IPS-18a (cell line): ENCODE data around the gene WNT11.

Experiments
- H3K27ac ChIP-seq: one replicate; pipeline ENCODE4 v1.5.1; 2013; ENCODE audit warnings: low read length
- H3K27me3 ChIP-seq: one replicate; pipeline ENCODE4 v1.6.1; 2013; ENCODE audit warnings: mild to moderate bottlenecking, low read length; ENCODE audit not compliant: control insufficient read depth, insufficient read depth
- H3K36me3 ChIP-seq: one replicate; pipeline ENCODE4 v1.6.1; 2013; ENCODE audit warnings: low read depth, low read length; ENCODE audit not compliant: control insufficient read depth
- H3K4me1 ChIP-seq: one replicate; pipeline ENCODE4 v1.6.1; 2013; ENCODE audit warnings: low read depth, low read length; ENCODE audit not compliant: control insufficient read depth
- H3K4me3 ChIP-seq: one replicate; pipeline ENCODE4 v1.5.1; 2013; ENCODE audit warnings: low read length
- H3K9ac ChIP-seq: one replicate; pipeline ENCODE4 v1.6.1; 2013; ENCODE audit warnings: mild to moderate bottlenecking, low read length, moderate library complexity
- H3K9me3 ChIP-seq: one replicate; pipeline ENCODE4 v1.6.1; 2013; ENCODE audit warnings: low read depth, low read length; ENCODE audit not compliant: control insufficient read depth

The WNT11 gene

DNA sequence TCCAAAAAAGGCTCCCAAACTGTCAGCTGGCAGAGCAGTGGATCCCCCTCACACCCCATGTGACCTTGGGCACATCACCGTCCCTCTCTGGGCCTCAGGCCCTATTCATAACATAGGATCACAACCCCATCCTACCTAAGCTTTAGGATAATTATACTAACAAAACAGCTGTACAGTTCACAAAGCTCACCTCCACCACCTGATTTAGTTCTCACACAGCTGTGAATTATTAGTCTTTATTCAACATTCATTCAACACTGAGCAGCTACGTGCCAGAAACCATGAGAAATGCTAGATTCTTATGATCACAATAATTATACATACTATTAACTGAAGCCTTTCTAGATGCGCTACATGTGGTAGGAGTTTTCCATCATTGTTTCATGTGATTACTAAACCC is 9.5 kb downstream of the WNT11 start:
- H3K27me3 ChIP-seq: no peaks in the 10 kb centered on the region
- no peaks in the 10 kb centered on the region for H3K9me3 ChIP-seq
- H3K36me3 ChIP-seq: no peaks in the 10 kb centered on the region
- no peak overlapping the region for H3K4me3 ChIP-seq
- no peak overlapping the region for H3K9ac ChIP-seq
- no peaks in the 10 kb centered on the region for H3K4me1 ChIP-seq
- H3K27ac ChIP-seq: no peak overlapping the region

DNA sequence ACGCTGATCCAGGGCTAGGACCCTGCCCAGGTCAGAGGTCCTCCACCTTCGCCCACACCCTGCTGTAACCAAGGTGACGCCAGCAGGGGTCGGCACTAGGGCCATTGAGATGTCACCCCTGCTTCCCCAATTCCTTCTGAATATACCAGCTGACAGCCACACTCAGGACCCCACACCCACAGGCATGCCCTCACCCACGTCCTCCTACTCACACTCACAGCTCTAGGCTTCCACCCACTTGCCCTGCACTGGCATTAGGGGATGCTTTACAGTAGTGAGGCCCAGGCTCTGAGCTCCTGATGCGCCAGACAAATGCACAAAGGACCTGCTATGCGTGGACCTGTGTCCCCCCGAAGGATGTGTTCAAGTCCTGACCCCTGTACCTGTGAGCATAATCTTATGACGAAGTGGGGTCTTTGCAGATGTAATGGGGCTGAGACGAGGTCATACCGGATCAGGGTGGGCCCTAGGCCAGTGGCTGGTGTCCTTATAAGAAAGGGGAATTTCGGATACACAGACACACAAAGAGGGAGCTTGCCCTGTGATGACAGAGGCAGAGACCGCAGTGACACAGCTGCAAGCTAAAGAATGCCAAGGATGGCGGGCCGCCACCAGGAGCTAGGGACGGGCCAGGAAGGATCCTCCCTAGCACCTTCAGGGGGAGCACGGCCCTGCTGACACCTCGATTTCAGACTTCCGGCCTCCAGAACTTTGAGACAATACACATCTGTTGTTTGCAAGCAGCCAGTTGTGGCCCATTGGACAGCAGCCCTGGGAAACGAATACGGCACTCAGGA is 11.2 kb downstream of the WNT11 start:
- no peak overlapping the region for H3K27ac ChIP-seq
- H3K9me3 ChIP-seq: no peaks in the 10 kb centered on the region
- H3K36me3 ChIP-seq: no peaks in the 10 kb centered on the region
- H3K27me3 ChIP-seq: no peaks in the 10 kb centered on the region
- H3K4me3 ChIP-seq: no peak overlapping the region
- H3K9ac ChIP-seq: no peak overlapping the region
- no peaks in the 10 kb centered on the region for H3K4me1 ChIP-seq

DNA sequence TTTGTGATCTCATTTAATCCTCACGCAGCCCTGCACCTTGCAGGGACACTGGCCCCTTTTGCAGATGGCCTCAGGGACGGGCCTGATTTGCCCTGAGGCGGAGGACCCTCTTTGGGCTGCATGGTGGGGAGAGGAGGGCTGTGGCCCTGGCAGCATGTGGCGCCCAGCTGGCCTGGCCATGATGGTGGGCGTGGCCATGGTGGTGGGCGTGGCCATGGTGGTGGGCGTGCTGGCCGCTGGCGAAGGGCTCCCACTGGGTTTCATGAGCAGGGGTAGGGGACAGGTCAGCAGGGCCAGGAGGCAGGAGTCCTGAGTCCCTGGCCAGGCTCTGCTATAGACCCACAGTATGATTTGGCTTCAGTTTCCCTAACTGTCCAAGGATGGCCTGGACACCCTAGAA is 13.1 kb downstream of the WNT11 start:
- H3K9ac ChIP-seq: no peak overlapping the region
- no peaks in the 10 kb centered on the region for H3K9me3 ChIP-seq
- H3K4me1 ChIP-seq: no peaks in the 10 kb centered on the region
- H3K36me3 ChIP-seq: no peaks in the 10 kb centered on the region
- H3K27me3 ChIP-seq: no peaks in the 10 kb centered on the region
- H3K4me3 ChIP-seq: no peak overlapping the region
- no peak overlapping the region for H3K27ac ChIP-seq

DNA sequence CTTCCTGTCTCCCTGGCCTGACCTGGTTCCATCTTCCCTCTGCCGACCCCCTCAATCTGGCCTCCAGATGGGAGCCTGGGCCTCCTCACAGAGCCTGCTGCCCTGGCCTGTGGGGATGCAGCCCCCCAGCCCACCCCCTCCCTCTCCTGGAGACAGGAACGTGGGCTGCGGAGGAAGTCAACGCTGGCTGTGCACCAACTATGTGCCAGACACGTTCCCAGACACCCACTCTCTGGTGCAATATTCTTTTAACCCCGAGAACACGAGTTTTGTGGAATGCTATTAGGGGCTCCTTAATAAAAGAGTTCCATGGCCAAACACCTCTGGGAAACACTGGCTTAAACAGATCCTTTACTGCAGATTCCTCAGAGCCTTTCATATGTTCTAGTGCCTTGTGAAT is 15.9 kb downstream of the WNT11 start:
- Histone ChIP-seq H3K27ac (no peak overlapping the region), H3K36me3 (no peaks in the 10 kb centered on the region), H3K4me3 (no peak overlapping the region), H3K9me3 (no peaks in the 10 kb centered on the region), H3K9ac (no peak overlapping the region), H3K4me1 (no peaks in the 10 kb centered on the region), H3K27me3 (no peaks in the 10 kb centered on the region)

DNA sequence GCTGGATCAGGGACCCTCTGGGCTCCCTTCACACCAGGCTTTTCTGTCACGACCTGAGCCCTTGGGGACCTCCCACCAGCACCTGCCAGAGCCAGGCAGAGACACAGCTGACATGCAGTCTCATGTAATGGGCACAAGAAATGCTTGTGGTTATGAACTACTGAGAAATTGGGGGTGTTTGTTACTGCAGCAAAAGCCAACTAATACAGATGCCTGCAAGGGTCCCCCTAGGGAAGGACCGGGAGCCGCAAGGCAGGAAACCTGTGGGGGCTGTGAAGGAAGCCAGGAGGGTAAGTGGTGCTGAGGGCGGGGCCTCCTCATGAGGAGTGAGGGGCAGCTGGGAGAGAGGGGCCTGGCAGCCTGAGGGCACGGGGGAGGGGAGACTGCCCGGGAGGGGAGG is 16.6 kb downstream of the WNT11 start:
- Histone ChIP-seq H3K9me3 (no peaks in the 10 kb centered on the region), H3K4me3 (no peak overlapping the region), H3K27me3 (no peaks in the 10 kb centered on the region), H3K27ac (no peak overlapping the region), H3K9ac (no peak overlapping the region), H3K36me3 (no peaks in the 10 kb centered on the region), H3K4me1 (no peaks in the 10 kb centered on the region)

DNA sequence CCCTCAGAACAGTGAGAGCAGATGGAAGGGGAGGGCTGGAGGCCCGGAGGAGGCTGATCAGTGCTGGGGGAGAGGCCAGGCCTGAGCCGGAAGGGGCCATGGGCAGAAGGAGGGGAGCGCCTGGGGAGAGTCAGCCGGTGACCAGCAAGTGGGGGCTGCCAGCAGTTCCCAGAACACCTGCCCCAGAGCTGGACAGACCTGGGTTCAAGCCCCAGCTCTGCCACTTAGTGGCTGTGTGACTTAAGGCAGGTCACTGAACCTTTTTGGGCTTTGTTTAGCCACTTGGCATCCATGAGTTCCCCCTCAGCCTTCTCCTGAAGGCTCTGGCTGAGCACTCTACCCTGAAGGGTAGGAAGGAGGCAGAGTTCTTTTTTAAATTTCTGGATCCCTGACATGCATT is 17.4 kb downstream of the WNT11 start:
- no peaks in the 10 kb centered on the region for H3K27me3 ChIP-seq
- no peaks in the 10 kb centered on the region for H3K4me1 ChIP-seq
- H3K9me3 ChIP-seq: no peaks in the 10 kb centered on the region
- no peak overlapping the region for H3K9ac ChIP-seq
- no peaks in the 10 kb centered on the region for H3K36me3 ChIP-seq
- no peak overlapping the region for H3K4me3 ChIP-seq
- no peak overlapping the region for H3K27ac ChIP-seq

DNA sequence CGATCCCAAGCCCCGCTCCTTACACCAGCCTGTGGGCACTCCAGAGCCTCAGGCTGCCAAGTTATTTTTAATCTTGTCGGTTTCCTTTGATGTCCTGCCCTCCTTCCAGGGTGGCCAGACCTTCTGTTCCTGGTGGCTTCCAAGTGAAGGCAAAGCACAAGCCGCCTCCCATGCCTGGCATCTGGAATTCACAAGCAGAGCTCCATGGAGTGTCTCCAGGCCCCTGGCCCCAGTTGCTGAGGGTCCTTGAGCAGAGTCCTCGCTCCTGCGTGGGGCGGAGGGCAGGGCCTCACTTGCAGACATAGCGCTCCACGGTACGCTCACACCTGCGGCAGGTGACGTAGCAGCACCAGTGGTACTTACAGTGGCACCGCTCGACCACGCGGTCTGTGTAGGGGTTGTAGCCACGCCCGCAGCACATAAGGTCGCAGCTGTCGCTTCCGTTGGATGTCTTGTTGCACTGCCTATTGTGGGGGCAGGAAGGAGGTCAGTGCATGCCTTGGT is 19.5 kb downstream of the WNT11 start:
- Histone ChIP-seq H3K9me3 (no peaks in the 10 kb centered on the region), H3K36me3 (no peaks in the 10 kb centered on the region), H3K4me3 (no peak overlapping the region), H3K9ac (no peak overlapping the region), H3K4me1 (no peaks in the 10 kb centered on the region), H3K27me3 (no peaks in the 10 kb centered on the region), H3K27ac (no peak overlapping the region)

DNA sequence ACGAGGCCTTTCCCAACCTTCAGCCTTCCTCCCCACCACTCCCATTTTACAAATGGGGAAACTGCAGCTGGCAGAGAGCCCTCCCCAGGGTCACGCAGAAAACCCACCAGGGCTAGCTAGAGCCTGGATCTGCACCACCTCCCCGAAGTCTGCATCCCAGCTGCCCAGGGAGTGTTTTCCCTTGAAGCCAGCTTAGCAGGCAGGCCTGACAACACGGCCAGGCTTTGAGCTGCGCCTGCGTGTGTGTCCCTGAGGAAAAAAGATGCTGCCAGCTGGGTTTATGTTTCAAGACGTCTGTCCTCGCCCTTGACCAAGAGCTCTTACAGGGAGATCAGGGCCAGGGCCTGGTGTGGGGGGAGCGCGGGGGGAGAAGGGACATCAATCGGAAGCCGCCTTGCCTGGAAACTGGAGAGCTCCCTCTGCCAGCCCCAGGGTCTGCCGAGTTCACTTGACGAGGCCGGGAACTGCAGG is 20.3 kb downstream of the WNT11 start:
- H3K9ac ChIP-seq: no peak overlapping the region
- no peak overlapping the region for H3K27ac ChIP-seq
- no peaks in the 10 kb centered on the region for H3K36me3 ChIP-seq
- no peaks in the 10 kb centered on the region for H3K4me1 ChIP-seq
- no peaks in the 10 kb centered on the region for H3K27me3 ChIP-seq
- H3K9me3 ChIP-seq: no peaks in the 10 kb centered on the region
- no peak overlapping the region for H3K4me3 ChIP-seq

DNA sequence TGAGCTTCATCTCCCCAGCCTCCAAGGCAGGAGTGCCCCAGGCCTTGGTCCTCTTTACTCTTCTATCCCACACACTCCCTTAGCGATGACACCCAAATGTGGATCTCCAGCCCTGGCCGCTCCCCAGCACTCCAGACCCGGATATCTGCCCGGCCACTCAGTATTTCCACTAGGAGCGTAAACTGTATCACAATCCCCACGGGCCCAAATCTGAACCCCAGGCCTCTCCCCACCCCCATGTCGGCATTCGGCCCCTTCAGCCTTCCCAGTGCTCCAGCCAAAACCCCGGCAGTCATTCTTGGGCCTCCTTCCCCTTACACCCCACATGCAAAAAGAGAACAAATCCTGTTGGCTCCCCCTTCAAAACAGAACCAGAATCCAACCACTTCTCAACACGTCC is 20.8 kb downstream of the WNT11 start:
- Histone ChIP-seq H3K36me3 (no peaks in the 10 kb centered on the region), H3K4me3 (no peak overlapping the region), H3K9me3 (no peaks in the 10 kb centered on the region), H3K9ac (no peak overlapping the region), H3K4me1 (no peaks in the 10 kb centered on the region), H3K27me3 (no peaks in the 10 kb centered on the region), H3K27ac (no peak overlapping the region)

DNA sequence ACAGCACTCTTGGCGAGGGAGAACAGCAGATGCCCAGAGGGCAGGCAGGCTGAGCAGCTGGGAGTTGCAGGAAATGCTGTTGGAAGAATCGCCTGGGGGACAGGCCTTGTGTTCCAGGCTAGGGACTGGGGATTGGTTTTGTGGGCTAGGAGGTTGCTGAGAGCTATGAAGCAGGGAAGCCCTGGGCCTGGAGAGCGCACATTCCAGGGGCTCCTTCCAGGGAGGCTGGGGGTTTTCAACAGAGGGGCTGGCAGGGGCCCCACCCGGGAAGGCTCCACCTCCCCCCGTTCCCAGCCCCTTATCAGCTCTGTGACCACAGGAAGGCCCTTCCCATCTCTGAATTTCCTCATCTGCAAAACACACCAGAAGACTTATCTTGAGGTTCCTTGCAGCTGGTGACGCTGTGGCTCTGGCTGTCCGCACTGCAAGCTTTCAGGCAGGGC is 21.7 kb downstream of the WNT11 start:
- Histone ChIP-seq H3K36me3 (no peaks in the 10 kb centered on the region), H3K27ac (no peak overlapping the region), H3K27me3 (no peaks in the 10 kb centered on the region), H3K4me3 (no peak overlapping the region), H3K9me3 (no peaks in the 10 kb centered on the region), H3K4me1 (no peaks in the 10 kb centered on the region), H3K9ac (no peak overlapping the region)

DNA sequence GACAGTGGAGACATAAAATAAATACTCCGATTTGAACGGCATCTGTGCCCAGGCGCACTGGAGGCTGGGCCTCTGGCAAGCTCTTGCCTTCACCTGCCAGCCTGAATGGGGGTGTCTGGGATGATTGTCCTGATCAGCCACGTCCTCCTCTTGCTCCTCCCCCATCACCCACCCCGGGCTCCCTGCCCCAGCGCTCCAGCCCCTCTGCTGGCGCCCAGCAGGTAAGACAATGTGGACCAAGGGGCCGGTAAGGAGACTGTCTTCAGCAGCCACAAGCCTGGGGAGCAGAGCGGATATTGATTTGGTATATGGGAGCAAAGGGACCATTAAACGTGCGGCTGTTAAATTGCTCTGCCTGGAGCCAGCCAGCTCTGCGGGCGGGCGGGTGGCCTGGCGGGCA is 24.9 kb downstream of the WNT11 start:
- Histone ChIP-seq H3K9ac (no peak overlapping the region), H3K9me3 (no peaks in the 10 kb centered on the region), H3K4me3 (no peak overlapping the region), H3K36me3 (no peaks in the 10 kb centered on the region), H3K4me1 (no peaks in the 10 kb centered on the region), H3K27ac (no peak overlapping the region), H3K27me3 (no peaks in the 10 kb centered on the region)

DNA sequence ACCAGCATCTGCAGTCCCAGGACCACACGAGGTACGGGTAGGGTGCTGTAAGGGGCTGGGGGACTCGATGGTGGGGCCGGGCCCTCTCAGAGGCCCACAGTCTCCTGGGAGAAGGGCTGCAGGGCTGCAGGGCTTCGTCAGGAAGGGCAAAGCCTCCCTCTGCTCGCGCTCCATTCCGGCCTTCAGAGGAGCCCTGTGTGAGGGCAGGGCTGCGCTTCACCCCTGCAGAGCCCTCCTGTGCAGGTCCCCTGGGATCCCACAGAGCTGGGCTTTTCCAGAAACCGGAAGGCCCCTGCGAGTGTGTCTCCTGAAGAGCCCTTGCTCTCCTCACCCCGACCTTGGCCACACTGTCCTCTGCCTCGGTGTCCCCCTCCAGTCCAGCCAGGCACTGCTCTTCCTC is 27.2 kb downstream of the WNT11 start:
- Histone ChIP-seq H3K9me3 (no peaks in the 10 kb centered on the region), H3K27me3 (no peaks in the 10 kb centered on the region), H3K9ac (no peak overlapping the region), H3K36me3 (no peaks in the 10 kb centered on the region), H3K4me1 (no peaks in the 10 kb centered on the region), H3K4me3 (no peak overlapping the region), H3K27ac (no peak overlapping the region)
